WTC11 (cell line): Measurements from ENCODE around the gene TMEM100. TPM values are rescaled to one million over a fixed set of nuclear protein-coding genes. Genes with fewer than 3 reads are reported as not detected.

Source experiments
- ATAC-seq: fragments of 200-7000 bp; cut with Tn5 transposase; 2 replicates; pipeline ENCODE4 v1.10.0; 2021; ENCODE audit warnings: mild to moderate bottlenecking, moderate library complexity
- CTCF ChIA-PET: fragments of 300-600 bp; sonication (Branson Sonifier 250); formaldehyde crosslinking; loops from one replicate; lab custom pipeline; 2021; ENCODE audit warnings: antibody characterized with exemption; lab: Charles Lee
- POLR2A ChIA-PET: fragments of 350-600 bp; sonication (Branson Sonifier 250); formaldehyde crosslinking; loops from one replicate; lab custom pipeline; 2021; ENCODE audit warnings: antibody characterized with exemption; lab: Charles Lee
- DNase-seq: peaks from one replicate; pipeline ENCODE4 v3.0.0; 2021; ENCODE audit warnings: low spot score
- H3K27ac Mint-ChIP-seq: 2 replicates; pipeline ENCODE4 v1.8.0; 2021; ENCODE audit warnings: mixed read lengths
- H3K27me3 Mint-ChIP-seq: 2 replicates; pipeline ENCODE4 v1.8.0; 2021; ENCODE audit warnings: low read depth, mild to moderate bottlenecking, moderate library complexity, mixed read lengths
- H3K36me3 Mint-ChIP-seq: 2 replicates; pipeline ENCODE4 v1.8.0; 2021; ENCODE audit warnings: mixed read lengths
- H3K4me1 Mint-ChIP-seq: 2 replicates; pipeline ENCODE4 v1.8.0; 2022; ENCODE audit warnings: mixed read lengths
- H3K4me3 Mint-ChIP-seq: 2 replicates; pipeline ENCODE4 v1.8.0; 2021; ENCODE audit warnings: mild to moderate bottlenecking, moderate library complexity, mixed read lengths
- H3K9me3 Mint-ChIP-seq: 2 replicates; pipeline ENCODE4 v1.8.0; 2021; ENCODE audit warnings: mixed read lengths
- CDX4 ChIP-seq: fragments of 250-450 bp; sonication (Bioruptor Pico); IDR thresholded peaks from 2 replicates; pipeline ENCODE4 v1.9.0; 2021; ENCODE audit warnings: moderate library complexity, mild to moderate bottlenecking, inconsistent platforms, borderline replicate concordance
- ELF4 ChIP-seq: sonication (generic); formaldehyde crosslinking; IDR thresholded peaks from 2 replicates; pipeline ENCODE4 v1.8.1; 2022; ENCODE audit warnings: low read depth, mild to moderate bottlenecking, moderate library complexity, missing genetic modification reagents
- ESRRA ChIP-seq: sonication (generic); formaldehyde crosslinking; IDR thresholded peaks from 2 replicates; pipeline ENCODE4 v1.8.1; 2022; ENCODE audit warnings: mild to moderate bottlenecking, missing genetic modification reagents, borderline replicate concordance
- ETV6 ChIP-seq: sonication (generic); formaldehyde crosslinking; IDR thresholded peaks from 2 replicates; pipeline ENCODE4 v1.8.1; 2022; ENCODE audit warnings: mild to moderate bottlenecking, missing genetic modification reagents
- FOXJ3 ChIP-seq: sonication (generic); formaldehyde crosslinking; IDR thresholded peaks from 2 replicates; pipeline ENCODE4 v1.9.0; 2021; ENCODE audit warnings: missing genetic modification reagents, mild to moderate bottlenecking, borderline replicate concordance
- FOXK1 ChIP-seq: sonication (generic); formaldehyde crosslinking; IDR thresholded peaks from 2 replicates; pipeline ENCODE4 v1.8.0; 2022; ENCODE audit warnings: mild to moderate bottlenecking, moderate library complexity, missing genetic modification reagents
- MLX ChIP-seq: sonication (generic); formaldehyde crosslinking; IDR thresholded peaks from 2 replicates; pipeline ENCODE4 v1.8.1; 2023; ENCODE audit warnings: mild to moderate bottlenecking, missing genetic modification reagents, moderate library complexity
- NR3C1 ChIP-seq: sonication (generic); formaldehyde crosslinking; conservative IDR thresholded peaks from 2 replicates; pipeline ENCODE4 v1.8.1; 2023; ENCODE audit warnings: low read depth, mild to moderate bottlenecking, missing genetic modification reagents
- PREB ChIP-seq: sonication (generic); formaldehyde crosslinking; IDR thresholded peaks from 2 replicates; pipeline ENCODE4 v1.8.1; 2022; ENCODE audit warnings: mild to moderate bottlenecking, missing genetic modification reagents, moderate library complexity, borderline replicate concordance
- PRRX2 ChIP-seq: fragments of 250-450 bp; sonication (Bioruptor Pico); IDR thresholded peaks from 2 replicates; pipeline ENCODE4 v1.8.0; 2021; ENCODE audit warnings: mild to moderate bottlenecking
- SMAD3 ChIP-seq: sonication (generic); formaldehyde crosslinking; IDR thresholded peaks from 2 replicates; pipeline ENCODE4 v1.8.0; 2022; ENCODE audit warnings: missing genetic modification reagents, mild to moderate bottlenecking, borderline replicate concordance
- TCF7 ChIP-seq: sonication (generic); formaldehyde crosslinking; IDR thresholded peaks from 2 replicates; pipeline ENCODE4 v1.8.0; 2022; ENCODE audit warnings: mild to moderate bottlenecking, low read depth, missing genetic modification reagents, moderate library complexity
- TEAD1 ChIP-seq: sonication (generic); formaldehyde crosslinking; IDR thresholded peaks from 2 replicates; pipeline ENCODE4 v1.8.0; 2022; ENCODE audit warnings: mild to moderate bottlenecking, missing genetic modification reagents
- USF1 ChIP-seq: sonication (generic); formaldehyde crosslinking; IDR thresholded peaks from 2 replicates; pipeline ENCODE4 v1.8.0; 2022; ENCODE audit warnings: mild to moderate bottlenecking, missing genetic modification reagents
- ZNF121 ChIP-seq: sonication (generic); formaldehyde crosslinking; IDR thresholded peaks from 2 replicates; pipeline ENCODE4 v1.8.0; 2023; ENCODE audit warnings: missing genetic modification reagents
- ZNF263 ChIP-seq: sonication (generic); formaldehyde crosslinking; IDR thresholded peaks from 2 replicates; pipeline ENCODE4 v1.8.1; 2022; ENCODE audit warnings: low read depth, mild to moderate bottlenecking, moderate library complexity, missing genetic modification reagents
- ZNF416 ChIP-seq: fragments of 250-450 bp; sonication (Bioruptor Pico); IDR thresholded peaks from 2 replicates; pipeline ENCODE4 v1.9.0; 2021; ENCODE audit warnings: mild to moderate bottlenecking, inconsistent platforms
- ZNF423 ChIP-seq: fragments of 250-450 bp; sonication (Bioruptor Pico); IDR thresholded peaks from 2 replicates; pipeline ENCODE4 v2.1.2; 2022; ENCODE audit warnings: mild to moderate bottlenecking, moderate library complexity
- total RNA-seq: library from RNA; stranded (reverse); gene quantifications from 3 replicates; pipeline ENCODE4 v1.2.3, GENCODE V29; 2021
- TF ChIP-seq, protein P1 (sequence below): sonication (generic); formaldehyde crosslinking; IDR thresholded peaks from 2 replicates; pipeline ENCODE4 v1.8.1; 2022; ENCODE audit warnings: low read depth, missing genetic modification reagents, borderline replicate concordance
- TF ChIP-seq, protein P2 (sequence below): fragments of 250-450 bp; sonication (Bioruptor Pico); conservative IDR thresholded peaks from 2 replicates; pipeline ENCODE4 v1.9.0; 2021; ENCODE audit warnings: mild to moderate bottlenecking
- TF ChIP-seq, protein P3 (sequence below): fragments of 250-450 bp; sonication (Bioruptor Pico); IDR thresholded peaks from 2 replicates; pipeline ENCODE4 v1.9.0; 2021; ENCODE audit warnings: mild to moderate bottlenecking

TMEM100 gene
- total RNA-seq, 1 experiment from 2014 or later: 1.1 TPM

DNA sequence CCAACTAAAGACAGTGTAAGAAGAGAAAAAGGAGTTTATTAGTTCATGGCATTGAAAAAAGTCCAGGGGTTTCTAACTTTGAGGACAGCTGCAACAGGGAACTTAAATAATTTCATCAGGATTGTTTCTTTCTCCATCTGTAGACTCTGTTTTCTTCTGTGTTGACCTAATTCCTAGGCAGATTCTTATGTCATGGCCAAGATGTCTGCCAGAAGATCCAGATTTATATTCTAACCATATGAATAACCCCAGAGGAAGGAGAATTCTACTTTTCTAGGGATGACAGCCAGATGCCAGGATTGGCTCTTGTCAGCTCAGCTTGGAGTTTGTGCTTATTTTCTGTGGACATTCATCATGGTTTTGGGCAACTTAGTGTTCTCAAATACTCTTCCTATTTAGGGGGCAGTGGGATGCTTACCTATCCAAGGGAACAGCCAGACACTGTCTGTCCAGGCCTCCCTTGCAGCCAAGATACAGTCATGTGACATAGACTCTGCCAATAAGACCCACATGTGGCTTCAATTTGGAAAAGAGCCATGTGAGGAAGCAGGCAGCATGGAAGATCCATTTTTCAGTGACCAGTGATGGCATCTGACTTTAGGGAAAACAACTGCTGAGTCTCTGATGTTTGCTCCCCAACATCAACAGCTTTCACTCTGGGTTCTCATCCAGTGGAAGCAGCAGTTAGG, 46.4 kb upstream of the TMEM100 start (continued):
- TF ChIP-seq TCF7: no peak
- TF ChIP-seq NR3C1 (CRISPR knock-in tag): no peak
- no peak for TF ChIP-seq ZNF423 (CRISPR knock-in tag)
- TF ChIP-seq, protein P1, sequence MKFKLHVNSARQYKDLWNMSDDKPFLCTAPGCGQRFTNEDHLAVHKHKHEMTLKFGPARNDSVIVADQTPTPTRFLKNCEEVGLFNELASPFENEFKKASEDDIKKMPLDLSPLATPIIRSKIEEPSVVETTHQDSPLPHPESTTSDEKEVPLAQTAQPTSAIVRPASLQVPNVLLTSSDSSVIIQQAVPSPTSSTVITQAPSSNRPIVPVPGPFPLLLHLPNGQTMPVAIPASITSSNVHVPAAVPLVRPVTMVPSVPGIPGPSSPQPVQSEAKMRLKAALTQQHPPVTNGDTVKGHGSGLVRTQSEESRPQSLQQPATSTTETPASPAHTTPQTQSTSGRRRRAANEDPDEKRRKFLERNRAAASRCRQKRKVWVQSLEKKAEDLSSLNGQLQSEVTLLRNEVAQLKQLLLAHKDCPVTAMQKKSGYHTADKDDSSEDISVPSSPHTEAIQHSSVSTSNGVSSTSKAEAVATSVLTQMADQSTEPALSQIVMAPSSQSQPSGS: no peak

- Mint-ChIP-seq H3K27me3 (no peaks in the 10 kb centered on the region), H3K9me3 (no peaks in the 10 kb centered on the region), H3K4me1 (peaks cover 4% of the 10 kb centered on the region; the same call in 1 of the 2 replicates), H3K4me3 (no peak overlapping the region), H3K27ac (no peak overlapping the region), H3K36me3 (no peaks in the 10 kb centered on the region)
- POLR2A ChIA-PET: no interaction called here
- DNase-seq (no peak), ATAC-seq (no peak)
- TF ChIP-seq USF1 (CRISPR knock-in tag): no peak
- no peak for TF ChIP-seq PREB (CRISPR knock-in tag)
- no peak for TF ChIP-seq ETV6 (CRISPR knock-in tag)
- TF ChIP-seq SMAD3 (CRISPR knock-in tag): no peak
- TF ChIP-seq PRRX2 (CRISPR knock-in tag): no peak
- no peak for TF ChIP-seq ZNF416 (CRISPR knock-in tag)
- no peak for TF ChIP-seq MLX
- no peak for TF ChIP-seq ZNF263 (CRISPR knock-in tag)
- no peak for TF ChIP-seq FOXK1 (CRISPR knock-in tag)
- TF ChIP-seq, protein P2, sequence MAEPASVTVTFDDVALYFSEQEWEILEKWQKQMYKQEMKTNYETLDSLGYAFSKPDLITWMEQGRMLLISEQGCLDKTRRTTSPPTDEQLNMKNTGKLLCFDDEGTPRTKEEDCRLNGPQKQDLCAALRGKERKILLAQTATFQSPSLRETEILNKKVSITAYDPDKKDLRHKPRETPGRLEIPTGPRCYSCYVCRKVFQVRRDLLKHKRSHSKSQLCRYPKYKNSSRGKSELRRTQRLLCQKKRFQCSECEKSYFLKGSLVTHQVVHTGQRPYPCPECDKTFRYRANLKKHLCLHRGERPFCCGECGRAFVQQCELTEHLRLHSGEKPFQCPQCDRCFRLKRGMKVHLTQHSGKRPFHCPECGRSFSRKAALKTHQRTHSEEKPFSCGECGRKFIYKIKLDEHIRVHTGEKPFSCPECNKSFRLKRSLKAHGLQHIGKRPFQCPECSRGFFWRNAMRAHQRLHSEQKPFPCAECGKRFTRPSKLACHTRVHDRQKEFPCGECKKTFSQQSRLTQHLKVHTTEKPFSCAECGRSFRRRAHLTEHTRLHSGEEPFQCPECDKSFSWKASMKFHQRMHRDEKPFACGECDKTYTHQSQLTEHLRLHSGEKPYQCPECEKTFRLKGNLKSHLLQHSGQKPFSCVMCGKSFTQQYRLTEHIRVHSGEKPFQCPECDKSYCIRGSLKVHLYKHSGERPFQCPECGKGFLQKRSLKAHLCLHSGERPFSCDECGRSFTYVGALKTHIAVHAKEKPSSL (CRISPR knock-in tag): no peak
- CTCF ChIA-PET: no interaction called here
These were observed 42.8 kb upstream of the TMEM100 start for GRCh38 chr17:55765472-55765871.

GRCh38 chr17:55764610-55765009, 41.9 kb upstream of the TMEM100 start:
- ChIA-PET POLR2A (no interaction called here), CTCF (no interaction called here)
- Mint-ChIP-seq H3K4me3 (no peak overlapping the region), H3K36me3 (no peaks in the 10 kb centered on the region), H3K4me1 (peaks cover 4% of the 10 kb centered on the region; the same call in 1 of the 2 replicates), H3K27ac (no peak overlapping the region), H3K27me3 (no peaks in the 10 kb centered on the region), H3K9me3 (no peaks in the 10 kb centered on the region)
- no peak for DNase-seq
- ATAC-seq: no peak
- TF ChIP-seq ZNF416 (CRISPR knock-in tag) (no peak), TEAD1 (CRISPR knock-in tag) (no peak), CDX4 (CRISPR knock-in tag) (no peak), ZNF121 (CRISPR knock-in tag) (no peak), ESRRA (no peak), PREB (CRISPR knock-in tag) (no peak), FOXJ3 (no peak), ELF4 (CRISPR knock-in tag) (no peak)
- TF ChIP-seq, protein P3, sequence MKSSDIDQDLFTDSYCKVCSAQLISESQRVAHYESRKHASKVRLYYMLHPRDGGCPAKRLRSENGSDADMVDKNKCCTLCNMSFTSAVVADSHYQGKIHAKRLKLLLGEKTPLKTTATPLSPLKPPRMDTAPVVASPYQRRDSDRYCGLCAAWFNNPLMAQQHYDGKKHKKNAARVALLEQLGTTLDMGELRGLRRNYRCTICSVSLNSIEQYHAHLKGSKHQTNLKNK: no peak
- TF ChIP-seq, all 79 proteins: peak for 0
